LHCN-M2 (cell line): ENCODE results near the gene RIMS4. TPM values are rescaled to one million over a fixed set of nuclear protein-coding genes. Genes with fewer than 3 reads are reported as not detected.
A peak's percentile ranks its signal among the peaks of the same experiment; 100 is the strongest.
"Not testable (repeated sequence)": the region's sequence is repeated elsewhere in the genome, so short reads cannot be mapped to it uniquely, and the experiment has no call there.

Experiments used
- DNase-seq: peaks from one replicate; pipeline ENCODE4 v3.0.0-alpha.2; 2012; ENCODE audit warnings: low read depth
- total RNA-seq: library from RNA; depleted of rRNA; stranded (reverse); fragments of >200 nt; gene quantifications from 2 replicates; pipeline ENCODE4 v1.2.3, GENCODE V29; 2014

RIMS4 gene
- total RNA-seq, 1 experiment from 2014 or later, result not detected

DNA sequence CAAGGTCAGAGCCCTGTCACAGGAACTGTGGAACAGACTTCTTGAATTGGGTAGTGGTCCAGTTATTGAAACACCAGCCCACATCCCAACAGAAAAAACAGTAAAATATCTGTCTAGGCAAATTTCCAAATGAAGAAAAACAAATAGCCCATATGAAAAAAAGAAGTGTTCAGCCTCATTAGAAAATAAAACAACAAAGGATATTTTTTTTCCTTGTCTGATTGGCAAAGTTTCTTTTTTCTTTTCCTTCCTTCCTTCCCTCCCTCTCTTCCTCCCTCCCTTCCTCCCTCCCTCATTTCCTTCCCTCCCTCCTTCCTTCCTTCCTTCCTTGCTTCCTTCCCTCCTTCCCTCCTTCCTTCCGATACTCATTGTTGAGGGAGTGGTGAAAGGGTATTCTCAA is 20.6 kb upstream of the RIMS4 start:
- no peak for DNase-seq

- no peak for DNase-seq
These were observed 20.2 kb upstream of the RIMS4 start for GRCh38 chr20:44830523-44830922.

DNA sequence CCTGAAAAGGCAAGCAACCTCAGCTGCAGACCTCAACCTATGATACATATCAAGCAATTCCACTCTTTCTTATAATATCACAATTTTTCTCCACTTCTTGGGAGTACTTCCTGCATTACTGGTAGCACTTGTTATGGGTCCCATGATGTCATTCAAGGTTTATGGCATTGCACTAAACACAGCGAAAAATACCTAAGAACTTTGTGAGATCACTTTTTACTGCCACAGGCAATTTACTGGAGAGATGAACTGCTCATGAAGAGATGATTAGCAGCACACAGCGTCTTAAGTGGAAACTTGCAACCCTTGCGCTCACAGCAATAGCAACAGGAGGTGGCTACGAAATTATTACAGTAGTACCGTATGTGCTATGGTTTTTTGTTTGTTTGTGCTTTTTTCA is 19.3 kb upstream of the RIMS4 start:
- no peak for DNase-seq

DNA sequence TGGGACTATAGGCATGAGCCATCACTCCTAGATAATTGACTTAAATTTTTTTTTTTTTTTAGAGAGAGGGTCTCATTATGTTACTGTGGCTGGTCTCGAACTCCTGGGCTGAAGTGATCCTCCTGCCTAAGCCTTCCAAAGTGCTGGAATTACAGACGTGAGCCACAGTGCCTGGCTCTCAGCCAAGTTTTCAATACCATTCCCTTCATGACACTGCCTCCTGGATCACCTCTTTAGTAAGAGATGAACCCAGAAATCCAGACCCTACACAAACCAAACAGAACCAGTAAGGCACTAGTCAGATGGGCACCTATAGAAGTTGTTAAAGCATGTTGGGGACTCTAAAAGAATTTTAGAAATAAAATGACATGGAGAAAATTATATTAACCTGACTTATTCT is 18.3 kb upstream of the RIMS4 start:
- DNase-seq, result no peak

DNA sequence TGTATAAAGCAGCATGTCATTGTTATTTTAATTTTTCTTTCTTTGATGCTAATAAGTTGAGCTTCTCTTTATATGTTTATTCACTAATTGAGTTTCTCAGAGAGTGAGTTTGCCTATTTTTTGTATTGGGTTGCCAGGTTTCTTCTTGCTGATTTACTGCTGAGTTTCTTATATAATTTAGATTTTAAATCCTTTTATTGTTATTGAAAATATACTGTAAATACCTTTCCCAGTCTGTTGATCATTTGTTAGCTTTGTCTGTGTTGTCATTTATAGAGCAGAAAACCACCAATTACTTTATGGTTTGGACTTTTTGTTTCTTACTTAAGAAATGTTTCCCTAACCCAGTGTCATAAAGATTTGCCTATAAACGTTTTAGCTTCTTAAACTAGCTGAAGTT is 17.1 kb upstream of the RIMS4 start:
- DNase-seq, result no peak

GRCh38 chr20:44821576-44821975 is 11.2 kb upstream of the RIMS4 start:
- not testable (repeated sequence) for DNase-seq

- no peak for DNase-seq
These were observed 9.6 kb upstream of the RIMS4 start for GRCh38 chr20:44819936-44820335.

DNA sequence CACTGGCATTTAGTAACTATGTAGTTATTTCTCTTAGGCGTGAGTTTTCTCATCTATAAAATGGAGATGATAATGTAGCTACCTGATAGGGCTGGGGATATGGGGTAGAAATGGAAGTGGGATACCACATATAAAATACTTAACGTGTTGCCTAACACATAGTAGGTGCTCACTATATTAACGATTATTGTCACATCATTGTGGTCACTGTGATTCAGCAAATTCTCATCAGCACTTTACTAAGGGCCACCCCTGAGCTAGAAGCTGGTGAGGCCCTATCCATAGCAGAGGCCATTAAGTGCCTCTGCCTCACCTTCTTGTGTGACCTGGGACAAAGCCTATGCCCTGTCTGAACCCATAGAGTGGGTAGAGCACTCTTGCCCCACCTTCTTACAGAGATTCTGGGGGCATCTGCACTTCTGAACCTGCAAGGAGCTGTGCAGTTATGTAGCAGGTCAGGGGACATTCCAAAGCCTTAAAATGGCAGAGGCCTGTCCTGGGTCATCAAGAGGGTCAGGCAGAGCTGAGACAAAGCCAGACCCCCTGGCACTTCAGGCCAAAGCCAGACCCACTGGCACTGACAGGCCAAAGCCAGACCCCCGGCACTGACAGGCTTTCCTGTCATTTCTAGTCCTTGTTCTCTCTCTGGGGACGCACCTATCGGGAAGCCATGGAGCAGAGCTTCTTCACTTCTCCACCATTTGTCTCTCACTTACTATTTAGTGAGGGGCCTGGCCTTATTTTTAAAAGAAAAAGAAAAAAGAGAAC is 7.0 kb upstream of the RIMS4 start:
- DNase-seq, result no peak

GRCh38 chr20:44814937-44815336 is 4.6 kb upstream of the RIMS4 start:
- no peak for DNase-seq

DNA sequence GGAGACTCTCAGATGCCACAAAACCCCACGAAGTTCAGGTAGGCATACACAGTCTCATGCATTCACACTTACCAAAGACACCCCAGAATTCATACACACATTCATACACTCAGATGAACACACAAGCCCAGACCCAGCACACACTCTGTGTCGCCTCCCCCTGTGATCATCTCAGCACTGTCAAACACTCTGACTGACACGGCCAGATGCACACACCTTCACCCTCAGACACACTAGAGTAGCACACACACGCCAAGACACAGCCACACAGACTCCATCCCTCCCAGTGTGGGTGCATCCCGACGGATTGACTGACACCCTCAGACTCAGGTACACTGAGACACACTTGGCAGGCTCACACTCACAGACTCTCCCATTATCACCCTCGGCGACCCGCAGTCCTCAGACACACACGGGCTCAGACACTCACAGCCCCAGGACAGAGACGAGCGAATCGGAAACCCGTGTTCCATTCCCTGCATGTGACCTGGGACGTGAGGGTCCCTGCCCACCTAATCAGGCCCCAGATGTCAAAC is 872 bp upstream of the RIMS4 start:
- DNase-seq, result no peak

- DNase-seq, result no peak
These were observed 320 bp downstream of the RIMS4 start for GRCh38 chr20:44810061-44810390.

DNA sequence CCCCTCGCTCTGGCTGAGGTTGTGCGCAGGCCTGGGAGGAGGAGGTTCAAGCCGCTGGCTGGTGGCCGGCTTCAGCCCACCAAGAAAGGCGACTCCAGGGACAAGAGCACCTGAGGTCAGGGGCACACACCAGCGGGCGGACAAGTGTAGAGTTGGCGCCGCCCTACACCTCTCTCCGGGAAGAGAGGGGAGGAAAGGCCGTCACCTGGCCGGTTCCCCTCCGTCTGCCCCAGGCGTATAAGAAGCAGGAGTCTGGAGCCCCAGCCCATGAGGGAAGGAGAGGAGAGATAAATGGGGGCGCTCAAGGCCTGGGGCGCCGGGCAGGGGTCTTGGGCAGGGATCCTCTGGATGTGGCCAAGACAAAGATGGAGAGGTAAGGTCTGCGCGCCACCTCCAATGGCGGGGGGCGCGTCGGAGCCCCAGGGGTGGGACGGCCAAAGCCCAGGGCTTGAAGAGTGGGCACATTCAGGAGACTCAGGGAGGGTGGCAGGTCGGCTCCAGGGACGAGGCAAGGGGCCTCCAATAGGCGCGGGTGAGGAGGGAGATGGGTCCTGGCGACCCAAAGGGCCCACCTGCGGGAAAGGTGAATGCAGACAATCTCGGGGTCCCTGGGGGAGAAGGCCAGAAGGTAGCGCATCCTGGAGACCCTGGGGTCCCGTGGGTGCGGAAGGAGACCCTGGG is 826 bp downstream of the RIMS4 start:
- no peak for DNase-seq

- DNase-seq, result no peak
These were observed 2.7 kb downstream of the RIMS4 start for GRCh38 chr20:44807684-44808056.

- no peak for DNase-seq
These were observed 3.2 kb downstream of the RIMS4 start for GRCh38 chr20:44807051-44807683.

- DNase-seq, result peak; percentile 72
These were observed 4.2 kb downstream of the RIMS4 start for GRCh38 chr20:44805979-44806620.

DNA sequence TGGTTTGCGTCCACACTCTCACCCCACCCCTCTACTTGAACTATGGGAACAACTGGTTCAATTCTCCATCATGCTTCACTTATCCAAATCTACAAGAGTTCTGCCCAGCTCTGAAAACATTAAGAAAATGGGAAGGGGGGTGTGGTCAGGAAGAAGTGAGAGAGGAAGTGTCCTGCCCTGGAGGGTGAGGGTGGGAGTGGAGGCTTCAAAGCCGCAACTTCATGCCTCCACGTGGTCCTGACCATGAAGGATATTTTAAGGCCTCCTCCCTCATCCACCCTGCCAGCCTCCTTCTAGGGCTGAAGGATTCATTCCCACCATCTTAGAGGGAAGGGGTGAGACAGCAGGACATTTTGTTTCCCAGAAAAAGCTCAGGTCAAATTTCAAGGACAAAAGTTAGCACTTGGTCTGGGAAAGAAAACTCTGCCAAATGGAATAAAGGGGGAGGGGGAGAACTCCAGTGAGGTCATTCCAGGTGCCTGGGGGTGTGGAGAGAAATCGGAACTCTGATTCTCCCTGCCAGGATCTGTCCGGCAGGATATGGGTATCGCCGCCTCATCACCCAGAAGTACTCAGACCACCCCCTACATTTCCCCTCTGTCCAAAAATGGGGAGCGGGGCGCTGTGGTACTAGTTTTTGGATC is 4.9 kb downstream of the RIMS4 start:
- no peak for DNase-seq

DNA sequence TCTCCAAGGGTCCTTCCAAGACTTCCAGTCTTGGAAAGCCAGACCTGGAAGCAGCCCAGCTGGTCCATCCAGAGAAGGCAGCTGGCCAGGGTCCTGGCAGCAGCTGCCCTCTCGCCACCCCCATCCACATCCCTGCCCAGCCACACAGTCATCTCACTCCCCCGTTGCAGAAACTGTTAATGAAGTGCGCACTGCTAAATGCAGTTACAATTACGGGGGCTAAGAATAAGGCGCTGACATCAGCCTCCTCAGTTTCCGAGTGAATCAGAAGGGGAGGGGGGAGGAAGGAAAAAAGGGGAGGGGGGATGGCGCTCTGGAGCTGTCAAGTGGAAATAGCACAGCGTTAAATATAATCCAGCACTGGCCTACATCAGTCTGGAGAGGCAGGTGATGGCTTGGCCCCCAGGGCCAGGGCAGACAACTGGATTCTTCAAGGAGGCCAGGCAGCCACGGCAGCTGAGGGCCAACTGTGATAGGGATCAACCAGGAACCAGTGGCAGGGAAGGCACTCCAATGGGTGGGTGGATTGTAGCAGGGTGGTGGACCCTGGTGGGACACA is 6.9 kb downstream of the RIMS4 start:
- DNase-seq, result no peak

DNA sequence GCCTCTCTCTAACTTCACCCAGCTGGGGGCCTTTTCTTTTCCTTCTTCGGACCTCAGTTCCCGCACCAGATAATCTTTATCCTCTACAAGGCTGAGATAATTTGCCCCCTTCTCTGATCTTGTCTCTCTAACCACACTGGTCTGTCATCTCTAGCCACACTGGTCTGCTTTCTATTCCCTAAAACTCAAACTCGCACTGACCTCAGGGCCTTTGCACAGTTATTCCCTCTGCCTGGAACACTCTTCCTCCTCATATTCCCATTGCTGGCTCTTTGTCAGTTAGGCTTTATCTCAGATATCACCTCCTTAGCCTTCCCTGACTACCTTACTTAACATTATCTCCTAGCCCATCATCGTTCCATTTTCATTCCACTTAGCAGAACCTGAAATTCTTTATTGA is 7.6 kb downstream of the RIMS4 start:
- no peak for DNase-seq

GRCh38 chr20:44800391-44801046 is 9.8 kb downstream of the RIMS4 start:
- no peak for DNase-seq

GRCh38 chr20:44799691-44800090 is 10.7 kb downstream of the RIMS4 start:
- DNase-seq, result no peak
